Sciatic nerve (tissue), 2 donors: ENCODE results near the gene PLXNA4. TPM values are rescaled to one million over a fixed set of nuclear protein-coding genes. Genes with fewer than 3 reads are reported as not detected.
A peak's percentile ranks its signal among the peaks of the same experiment; 100 is the strongest.

Experiments used
- ATAC-seq: fragments of 200-7000 bp; cut with Tn5 transposase; one replicate; pipeline ENCODE4 v1.9.1; 2020; ENCODE audit warnings: mild to moderate bottlenecking, moderate library complexity
- DNase-seq: peaks from one replicate; pipeline ENCODE4 v3.0.0-alpha.2; 2020; ENCODE audit warnings: low spot score
- intact Hi-C: fragments of 100-400 bp; cut with DNase I; formaldehyde crosslinking; loops from one replicate; pipeline ENCODE4 v1.14.2; 2022
- total RNA-seq: library from RNA; stranded (reverse); fragmentation: NEBNext Ultra II Directional; extraction: Animal tissue kit (Norgen Biotek cat#: 25700); gene quantifications from one replicate; pipeline ENCODE4 v1.2.1, GENCODE V29; 2021
- donor health status: DM: no; HTN: no; CAD: no.
- donor health status: DM: no; HTN: no; CAD: no.

Gene PLXNA4
- total RNA-seq, 1 donor from 2014 or later: 9.0 TPM

- ATAC-seq: no peak
- DNase-seq: no peak
- intact Hi-C loops: no loop called here
Observed at GRCh38 chr7:132491391-132491945, 84.8 kb downstream of the PLXNA4 start.

GRCh38 chr7:132490474-132490873, 85.8 kb downstream of the PLXNA4 start:
- no peak for ATAC-seq
- intact Hi-C loops: no loop called here
- DNase-seq: no peak

- DNase-seq: no peak
- intact Hi-C loops: no loop called here
- no peak for ATAC-seq
Observed at GRCh38 chr7:132489776-132490237, 86.5 kb downstream of the PLXNA4 start.

- ATAC-seq (peak; percentile 89), DNase-seq (peak; percentile 72)
- intact Hi-C loops: no loop called here
Observed at GRCh38 chr7:132488634-132489302, 87.5 kb downstream of the PLXNA4 start.

GRCh38 chr7:132486274-132486610, 90.0 kb downstream of the PLXNA4 start:
- DNase-seq (peak; percentile 61), ATAC-seq (peak; percentile 55)

GRCh38 chr7:132485600-132486273, 90.5 kb downstream of the PLXNA4 start:
- no peak for ATAC-seq
- intact Hi-C loops: no loop called here
- no peak for DNase-seq

More at GRCh38 chr7:132486274-132486610, 90.0 kb downstream of the PLXNA4 start:
- intact Hi-C loops: no loop called here

- intact Hi-C loops: no loop called here
- no peak for ATAC-seq
- no peak for DNase-seq
Observed at GRCh38 chr7:132485136-132485535, 91.1 kb downstream of the PLXNA4 start.

- ATAC-seq (no peak), DNase-seq (no peak)
- intact Hi-C loops: no loop called here
Observed at GRCh38 chr7:132482866-132483265, 93.4 kb downstream of the PLXNA4 start.

- peak; percentile 73 for DNase-seq
- intact Hi-C loops: no loop called here
- peak; percentile 85 for ATAC-seq
Observed at GRCh38 chr7:132480534-132480933, 95.7 kb downstream of the PLXNA4 start.

GRCh38 chr7:132476541-132476940, 99.7 kb downstream of the PLXNA4 start:
- intact Hi-C loops: no loop called here
- ATAC-seq (no peak), DNase-seq (no peak)

GRCh38 chr7:132475669-132476116, 100.6 kb downstream of the PLXNA4 start:
- intact Hi-C loops: no loop called here
- ATAC-seq (no peak), DNase-seq (no peak)

- DNase-seq (no peak), ATAC-seq (no peak)
- intact Hi-C loops: no loop called here
Observed at GRCh38 chr7:132475037-132475668, 101.1 kb downstream of the PLXNA4 start.

GRCh38 chr7:132472463-132473120, 103.7 kb downstream of the PLXNA4 start:
- intact Hi-C loops: no loop called here
- ATAC-seq: peak; percentile 96
- peak; percentile 68 for DNase-seq

- intact Hi-C loops: no loop called here
- ATAC-seq: no peak
- DNase-seq: no peak
Observed at GRCh38 chr7:132471515-132471914, 104.8 kb downstream of the PLXNA4 start.

- no peak for DNase-seq
- intact Hi-C loops: no loop called here
Observed at GRCh38 chr7:132469681-132470080, 106.6 kb downstream of the PLXNA4 start.

GRCh38 chr7:132469264-132469663, 107.0 kb downstream of the PLXNA4 start:
- ATAC-seq (no peak), DNase-seq (no peak)
- intact Hi-C loops: no loop called here

More at GRCh38 chr7:132469681-132470080, 106.6 kb downstream of the PLXNA4 start:
- ATAC-seq: no peak

- ATAC-seq: no peak
- intact Hi-C loops: no loop called here
- no peak for DNase-seq
Observed at GRCh38 chr7:132466367-132466766, 109.9 kb downstream of the PLXNA4 start.

- ATAC-seq: peak; percentile 49
- no peak for DNase-seq
- intact Hi-C loops: no loop called here
Observed at GRCh38 chr7:132465516-132465915, 110.8 kb downstream of the PLXNA4 start.

- intact Hi-C loops: no loop called here
- DNase-seq: no peak
- ATAC-seq: peak; percentile 22
Observed at GRCh38 chr7:132464740-132465139, 111.5 kb downstream of the PLXNA4 start.
